ENCODE measurements around the gene POLR1H. TPM values are rescaled to one million over a fixed set of nuclear protein-coding genes. Genes with fewer than 3 reads are reported as not detected.

Gene POLR1H
- total RNA-seq, 1 experiment from 2014 or later, result 42.6 TPM

- Histone ChIP-seq H3K4me1 (ENCODE audit: control insufficient read depth in 1 of 2, insufficient read depth in 2 of 2, low read length in 2 of 2) (no peaks in the 10 kb centered on the region), H3K27me3 (ENCODE audit: insufficient read depth, low read length) (no peaks in the 10 kb centered on the region), H4K20me1 (ENCODE audit: insufficient read depth) (no peaks in the 10 kb centered on the region), H3K9me2 (ENCODE audit: insufficient read depth) (no peaks in the 10 kb centered on the region), H3K9ac (ENCODE audit: low read length) (no peak overlapping the region), H3K36me3 (ENCODE audit: control insufficient read depth in 1 of 2, insufficient read depth in 2 of 2, low read length in 2 of 2) (no peaks in the 10 kb centered on the region), H3K4me3 (replicated peaks in 1 of 2; ENCODE audit: low read depth in 1 of 2, low read length in 2 of 2) (no peak overlapping the region), H3K4me2 (ENCODE audit: low read length) (no peak overlapping the region), H3K27ac (ENCODE audit: low read depth, low read length) (no peak overlapping the region), H3K9me3 (ENCODE audit: control insufficient read depth in 1 of 2, insufficient read depth in 1 of 2, low read depth in 1 of 2, low read length in 2 of 2) (no peaks in the 10 kb centered on the region), H2AFZ (ENCODE audit: low read depth, low read length, poor library complexity, severe bottlenecking) (no peak overlapping the region), H3K79me2 (ENCODE audit: insufficient read depth, low read length) (no peaks in the 10 kb centered on the region)
- POLR2A ChIA-PET, result no interaction called here
- BruUV-seq (replicated peaks), result no TSS peak
- ATAC-seq (peak; percentile 93), DNase-seq (ENCODE audit: low read depth, low spot score) (no peak)
- RAD21 ChIA-PET (ENCODE audit: low non-redundant PET in 1 of 2, low total read pairs in 2 of 2, uncharacterized antibody in 2 of 2, unreplicated experiment in 2 of 2), result no interaction called here
- TF ChIP-seq SRF (IDR thresholded peaks at IDR 0.05; ENCODE audit: low read depth) (no peak), ZFX (IDR thresholded peaks at IDR 0.05) (no peak), RAD21 (IDR thresholded peaks at IDR 0.05; ENCODE audit: low read depth) (peak; percentile 36), POLR2A (IDR thresholded peaks at IDR 0.05; ENCODE audit: borderline replicate concordance, extremely low read depth, insufficient read depth, insufficient read length) (no peak), REST (IDR thresholded peaks at IDR 0.05; ENCODE audit: low read depth) (no peak), ATF3 (IDR thresholded peaks at IDR 0.05) (no peak), POLR2AphosphoS5 (IDR thresholded peaks at IDR 0.05; ENCODE audit: low read depth, low read length) (no peak)
- TF ChIP-seq, protein P1, sequence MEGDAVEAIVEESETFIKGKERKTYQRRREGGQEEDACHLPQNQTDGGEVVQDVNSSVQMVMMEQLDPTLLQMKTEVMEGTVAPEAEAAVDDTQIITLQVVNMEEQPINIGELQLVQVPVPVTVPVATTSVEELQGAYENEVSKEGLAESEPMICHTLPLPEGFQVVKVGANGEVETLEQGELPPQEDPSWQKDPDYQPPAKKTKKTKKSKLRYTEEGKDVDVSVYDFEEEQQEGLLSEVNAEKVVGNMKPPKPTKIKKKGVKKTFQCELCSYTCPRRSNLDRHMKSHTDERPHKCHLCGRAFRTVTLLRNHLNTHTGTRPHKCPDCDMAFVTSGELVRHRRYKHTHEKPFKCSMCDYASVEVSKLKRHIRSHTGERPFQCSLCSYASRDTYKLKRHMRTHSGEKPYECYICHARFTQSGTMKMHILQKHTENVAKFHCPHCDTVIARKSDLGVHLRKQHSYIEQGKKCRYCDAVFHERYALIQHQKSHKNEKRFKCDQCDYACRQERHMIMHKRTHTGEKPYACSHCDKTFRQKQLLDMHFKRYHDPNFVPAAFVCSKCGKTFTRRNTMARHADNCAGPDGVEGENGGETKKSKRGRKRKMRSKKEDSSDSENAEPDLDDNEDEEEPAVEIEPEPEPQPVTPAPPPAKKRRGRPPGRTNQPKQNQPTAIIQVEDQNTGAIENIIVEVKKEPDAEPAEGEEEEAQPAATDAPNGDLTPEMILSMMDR (IDR thresholded peaks at IDR 0.05 in 2 of 3, conservative IDR thresholded peaks at IDR 0.05 in 1 of 3; ENCODE audit: borderline replicate concordance in 1 of 3, insufficient read depth in 1 of 3, low read depth in 2 of 3, low read length in 2 of 3), result peak; percentile 40 to 71 (median 63); a peak in 5 of 6 replicates
- intact Hi-C loops (cut with micrococcal nuclease), result loop anchor here (10.0 kb wide), 1 partner anchor 138 kb away; no protein-coding TSS in a partner anchor
- CTCF ChIA-PET, result interaction anchor here (1.8 kb wide), 1 partner anchor 189 kb away, joined by 10 read pairs; no protein-coding TSS in a partner anchor
These were observed 23.8 kb upstream of the POLR1H start for GRCh38 chr6:30037182-30037788.

All from HCT116 (cell line).